Renal cortical epithelial cell (primary cell): Measurements from ENCODE around the gene NTMT1. TPM values are rescaled to one million over a fixed set of nuclear protein-coding genes. Genes with fewer than 3 reads are reported as not detected.
A peak's percentile ranks its signal among the peaks of the same experiment; 100 is the strongest.

ENCODE experiments used
- DNase-seq: peaks from one replicate; pipeline ENCODE4 v3.0.0-alpha.2; 2011; ENCODE audit warnings: low read depth
- total RNA-seq: library from RNA; depleted of rRNA; stranded (reverse); fragments of >200 nt; gene quantifications from 2 replicates; pipeline ENCODE4 v1.2.3, GENCODE V29; 2014

Gene NTMT1
- total RNA-seq, 1 donor from 2014 or later = 22.2 TPM

DNA sequence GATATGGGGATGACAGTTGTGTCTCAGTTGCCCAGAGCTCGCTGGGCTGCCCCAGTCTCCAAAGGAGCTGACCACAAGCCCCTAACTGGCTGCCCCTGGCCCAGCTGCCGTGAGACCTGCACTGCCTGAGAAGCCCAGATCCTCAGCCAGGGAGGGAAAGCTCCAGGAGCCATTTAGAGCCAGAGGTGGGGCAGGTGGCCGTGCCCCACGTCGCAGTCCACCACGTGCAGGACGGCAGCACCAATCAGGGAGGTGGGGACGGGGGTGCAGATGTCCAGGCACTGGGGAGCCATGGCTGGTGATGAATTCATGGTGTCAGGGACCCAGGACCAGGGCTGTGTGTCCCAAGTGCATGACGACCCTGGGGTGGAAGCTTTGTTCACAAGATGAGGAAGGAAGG is 52.9 kb downstream of the NTMT1 start:
- no peak for DNase-seq

DNA sequence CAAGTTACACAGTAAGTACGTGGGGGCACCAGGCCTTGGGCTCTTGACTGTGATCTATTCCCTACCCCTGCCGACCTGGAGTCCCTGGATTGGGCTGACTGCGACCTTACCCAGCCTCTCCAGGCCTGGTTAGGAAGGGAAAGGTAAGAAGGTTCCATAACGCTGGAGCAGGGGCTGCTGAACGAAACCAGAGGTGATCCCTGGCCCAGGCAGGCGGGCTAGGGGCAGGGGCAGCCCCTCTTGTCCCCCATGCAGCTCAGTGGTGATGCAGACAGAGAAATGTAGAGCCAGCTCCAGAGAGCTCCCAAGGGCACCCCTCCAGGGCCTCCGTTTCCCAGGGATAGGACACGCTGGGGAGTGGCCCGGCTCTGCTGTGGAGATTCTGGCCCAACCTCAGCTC is 53.6 kb downstream of the NTMT1 start:
- DNase-seq = no peak

DNA sequence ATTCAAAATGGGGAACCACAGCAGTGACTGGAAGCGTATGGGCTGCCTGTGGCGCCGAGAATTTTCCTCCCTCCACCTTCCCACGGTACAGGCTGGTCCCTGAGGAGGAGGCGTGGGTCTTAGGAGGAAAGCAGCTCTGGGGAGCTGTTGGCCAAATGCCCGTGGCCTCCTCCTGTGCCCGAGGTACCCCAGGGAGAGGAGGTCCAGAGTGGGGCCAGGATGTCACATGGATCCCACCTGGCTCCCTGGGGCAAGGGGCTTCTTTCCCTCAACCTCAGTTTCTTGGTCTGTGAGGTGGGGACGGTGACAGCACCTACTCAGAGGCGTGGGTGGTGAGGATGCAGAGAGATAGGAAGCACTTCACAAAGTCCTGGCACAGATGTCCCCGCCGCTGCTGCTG is 56.0 kb downstream of the NTMT1 start:
- DNase-seq = no peak

DNA sequence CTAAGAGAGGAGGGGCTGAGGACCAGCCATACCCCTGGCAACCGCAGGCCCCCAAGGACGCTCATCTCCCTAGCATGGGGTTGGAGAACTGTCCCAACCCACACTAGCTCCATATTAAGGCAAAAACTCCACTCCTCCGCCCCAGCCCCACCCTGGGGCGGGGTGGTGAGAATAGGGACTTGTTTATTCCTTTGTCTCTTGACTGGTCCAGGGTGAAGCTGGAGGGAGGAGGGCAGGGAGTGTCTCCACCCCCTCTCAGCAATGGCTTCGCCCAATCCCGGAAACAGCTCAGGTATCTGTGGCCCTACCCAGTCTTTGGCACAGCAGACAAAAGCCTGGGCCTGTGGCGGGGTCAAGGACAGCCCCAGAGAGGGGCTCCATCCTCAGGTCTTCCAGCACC is 56.4 kb downstream of the NTMT1 start:
- DNase-seq = no peak

DNA sequence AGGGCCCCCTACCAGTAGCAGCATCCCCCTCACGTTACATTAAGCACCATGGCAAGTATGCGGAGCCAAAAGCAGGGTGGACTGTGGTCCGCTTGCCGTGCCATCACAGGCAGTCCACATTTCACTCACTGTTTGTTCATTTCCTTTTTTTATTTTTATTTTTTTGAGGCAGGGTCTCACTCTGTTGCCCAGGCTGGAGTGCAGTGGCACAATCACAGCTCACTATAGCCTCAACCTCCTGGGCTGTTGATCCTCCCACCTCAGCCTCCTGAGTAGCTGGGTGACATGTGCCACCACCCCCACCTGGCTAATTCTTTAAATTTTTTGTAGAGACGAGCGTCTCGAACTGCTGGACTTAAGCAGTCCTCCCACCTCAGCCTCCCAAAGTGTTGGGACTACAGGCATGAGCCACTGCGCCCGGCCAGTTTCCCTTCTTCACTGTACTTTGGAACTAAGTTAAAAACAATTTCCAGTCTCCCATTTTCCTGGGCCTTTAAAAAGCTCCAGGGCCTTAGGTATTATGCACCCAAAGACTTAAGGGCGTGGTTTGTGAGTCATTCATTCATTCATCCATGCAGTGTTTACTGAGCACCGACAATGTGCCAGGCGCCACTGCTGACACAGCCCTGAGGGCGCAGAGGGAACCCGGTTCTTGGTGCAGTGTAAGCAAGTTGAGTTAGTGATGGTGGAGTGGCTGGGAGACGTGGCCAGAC is 59.4 kb downstream of the NTMT1 start:
- peak; percentile 87 for DNase-seq

Other genes starting within 250 kb of the NTMT1 start
- gene C9orf50, start 5.1 kb upstream of the NTMT1 start, total RNA-seq = 0.05 TPM in 1 of 2 replicates, not detected in the other
- 17.4 and 21.9 TPM in 2 replicates for gene ASB6, start 16.0 kb downstream of the NTMT1 start, total RNA-seq
- 0.45 TPM in 1 of 2 replicates, not detected in the other for gene PRRX2, start 39.5 kb downstream of the NTMT1 start, total RNA-seq
- 3.2 and 42.7 TPM in 2 replicates for gene PTGES, start 126.9 kb downstream of the NTMT1 start, total RNA-seq
- gene TOR1B, start 177.0 kb downstream of the NTMT1 start, total RNA-seq = 25.6 and 25.9 TPM in 2 replicates
- 48.4 and 52.8 TPM in 2 replicates for gene TOR1A, start 198.0 kb downstream of the NTMT1 start, total RNA-seq
- gene C9orf78, start 209.1 kb downstream of the NTMT1 start, total RNA-seq = 48.6 and 64.5 TPM in 2 replicates
- gene USP20, start 209.3 kb downstream of the NTMT1 start, total RNA-seq = 5.2 and 18.4 TPM in 2 replicates